ENCODE measurements around the gene NDST3.

DNA sequence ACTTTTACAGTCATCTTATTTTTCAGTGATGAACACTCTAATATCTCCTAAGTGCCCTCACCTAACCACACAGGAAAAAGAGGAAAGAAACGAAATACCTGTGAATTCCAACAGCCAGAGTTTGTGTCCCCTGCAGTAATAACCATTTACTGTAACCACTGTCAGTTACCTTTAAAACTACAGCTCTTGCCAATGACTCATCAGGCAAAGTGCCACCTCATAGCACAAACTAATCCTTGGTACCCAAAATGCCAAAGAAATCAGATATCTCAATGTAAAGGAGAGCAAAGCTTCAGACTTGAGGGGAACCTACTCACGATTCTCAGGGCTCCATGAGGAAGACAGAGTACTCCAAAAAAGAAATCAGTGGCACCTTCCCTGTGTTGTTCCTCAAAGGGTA lies 146.5 kb downstream of the NDST3 start:
- TF ChIP-seq, protein P1, sequence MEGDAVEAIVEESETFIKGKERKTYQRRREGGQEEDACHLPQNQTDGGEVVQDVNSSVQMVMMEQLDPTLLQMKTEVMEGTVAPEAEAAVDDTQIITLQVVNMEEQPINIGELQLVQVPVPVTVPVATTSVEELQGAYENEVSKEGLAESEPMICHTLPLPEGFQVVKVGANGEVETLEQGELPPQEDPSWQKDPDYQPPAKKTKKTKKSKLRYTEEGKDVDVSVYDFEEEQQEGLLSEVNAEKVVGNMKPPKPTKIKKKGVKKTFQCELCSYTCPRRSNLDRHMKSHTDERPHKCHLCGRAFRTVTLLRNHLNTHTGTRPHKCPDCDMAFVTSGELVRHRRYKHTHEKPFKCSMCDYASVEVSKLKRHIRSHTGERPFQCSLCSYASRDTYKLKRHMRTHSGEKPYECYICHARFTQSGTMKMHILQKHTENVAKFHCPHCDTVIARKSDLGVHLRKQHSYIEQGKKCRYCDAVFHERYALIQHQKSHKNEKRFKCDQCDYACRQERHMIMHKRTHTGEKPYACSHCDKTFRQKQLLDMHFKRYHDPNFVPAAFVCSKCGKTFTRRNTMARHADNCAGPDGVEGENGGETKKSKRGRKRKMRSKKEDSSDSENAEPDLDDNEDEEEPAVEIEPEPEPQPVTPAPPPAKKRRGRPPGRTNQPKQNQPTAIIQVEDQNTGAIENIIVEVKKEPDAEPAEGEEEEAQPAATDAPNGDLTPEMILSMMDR (IDR thresholded peaks at IDR 0.05) = no peak
- TF ChIP-seq POLR2A (IDR thresholded peaks at IDR 0.05) = no peak
- no peak for TF ChIP-seq POLR2AphosphoS5 (IDR thresholded peaks at IDR 0.05; ENCODE audit: insufficient read depth in 1 of 2, low read depth in 1 of 2)
